Astrocyte of the cerebellum (primary cell): Measurements from ENCODE around the gene NEURL3.

Source experiments
- DNase-seq: peaks from one replicate; pipeline ENCODE4 v3.0.0-alpha.2; 2011; ENCODE audit warnings: low read depth
- H3K4me3 ChIP-seq: 2 replicates; pipeline ENCODE4 v1.5.1; 2011; ENCODE audit warnings: mild to moderate bottlenecking, low read depth, low read length, moderate library complexity
- in situ Hi-C: cut with HindIII; loops from 2 replicates; pipeline ENCODE4 v1.10.0; 2017; ENCODE audit warnings: low sequenced_read_pairs
- TF ChIP-seq, protein P1 (sequence below): IDR thresholded peaks from 2 replicates; pipeline ENCODE4 v1.5.1; 2012; ENCODE audit warnings: low read length, low read depth, moderate library complexity, mild to moderate bottlenecking; ENCODE audit errors: missing control alignments

NEURL3 gene

GRCh38 chr2:96547203-96547641, 42.1 kb upstream of the NEURL3 start:
- H3K4me3 ChIP-seq, result no peak overlapping the region
- TF ChIP-seq, protein P1, sequence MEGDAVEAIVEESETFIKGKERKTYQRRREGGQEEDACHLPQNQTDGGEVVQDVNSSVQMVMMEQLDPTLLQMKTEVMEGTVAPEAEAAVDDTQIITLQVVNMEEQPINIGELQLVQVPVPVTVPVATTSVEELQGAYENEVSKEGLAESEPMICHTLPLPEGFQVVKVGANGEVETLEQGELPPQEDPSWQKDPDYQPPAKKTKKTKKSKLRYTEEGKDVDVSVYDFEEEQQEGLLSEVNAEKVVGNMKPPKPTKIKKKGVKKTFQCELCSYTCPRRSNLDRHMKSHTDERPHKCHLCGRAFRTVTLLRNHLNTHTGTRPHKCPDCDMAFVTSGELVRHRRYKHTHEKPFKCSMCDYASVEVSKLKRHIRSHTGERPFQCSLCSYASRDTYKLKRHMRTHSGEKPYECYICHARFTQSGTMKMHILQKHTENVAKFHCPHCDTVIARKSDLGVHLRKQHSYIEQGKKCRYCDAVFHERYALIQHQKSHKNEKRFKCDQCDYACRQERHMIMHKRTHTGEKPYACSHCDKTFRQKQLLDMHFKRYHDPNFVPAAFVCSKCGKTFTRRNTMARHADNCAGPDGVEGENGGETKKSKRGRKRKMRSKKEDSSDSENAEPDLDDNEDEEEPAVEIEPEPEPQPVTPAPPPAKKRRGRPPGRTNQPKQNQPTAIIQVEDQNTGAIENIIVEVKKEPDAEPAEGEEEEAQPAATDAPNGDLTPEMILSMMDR, result no peak
- no peak for DNase-seq
- in situ Hi-C loops, result loop anchor here (25.0 kb wide), 1 partner anchor 260 kb away; no protein-coding TSS in a partner anchor

- no peak overlapping the region for H3K4me3 ChIP-seq
- in situ Hi-C loops, result loop anchor here (25.0 kb wide), 1 partner anchor 259 kb away; no protein-coding TSS in a partner anchor
- no peak for DNase-seq
- TF ChIP-seq, protein P1, result no peak
Observed at GRCh38 chr2:96546797-96547196, 41.6 kb upstream of the NEURL3 start.

DNA sequence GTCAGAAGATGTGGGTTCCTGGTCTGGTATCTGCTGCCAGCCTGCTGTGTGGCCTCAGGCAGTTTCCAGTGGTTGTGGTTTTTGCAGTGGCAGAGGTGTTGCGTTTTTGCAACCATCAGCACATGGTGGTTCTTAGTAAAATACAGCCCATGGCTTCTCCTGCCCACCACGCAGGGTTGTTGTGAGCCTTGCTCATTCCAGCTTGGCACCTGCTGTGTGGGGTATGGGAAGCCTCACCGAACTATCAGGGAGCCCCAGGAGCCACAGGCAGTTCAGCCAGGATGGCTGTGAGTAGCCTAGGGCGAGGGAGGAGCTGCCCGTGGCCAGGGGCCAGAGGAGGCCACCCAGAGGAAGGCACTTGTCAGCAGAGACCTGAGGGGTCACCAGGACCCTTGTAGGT, 41.2 kb upstream of the NEURL3 start:
- in situ Hi-C loops, result loop anchor here (25.0 kb wide), 1 partner anchor 259 kb away; no protein-coding TSS in a partner anchor
- TF ChIP-seq, protein P1, result no peak
- no peak for DNase-seq
- H3K4me3 ChIP-seq, result no peak overlapping the region

- H3K4me3 ChIP-seq, result no peak overlapping the region
- in situ Hi-C loops, result loop anchor here (25.0 kb wide), 1 partner anchor 255 kb away; no protein-coding TSS in a partner anchor
- DNase-seq, result no peak
- TF ChIP-seq, protein P1, result no peak
Observed at GRCh38 chr2:96542357-96542977, 37.3 kb upstream of the NEURL3 start.

DNA sequence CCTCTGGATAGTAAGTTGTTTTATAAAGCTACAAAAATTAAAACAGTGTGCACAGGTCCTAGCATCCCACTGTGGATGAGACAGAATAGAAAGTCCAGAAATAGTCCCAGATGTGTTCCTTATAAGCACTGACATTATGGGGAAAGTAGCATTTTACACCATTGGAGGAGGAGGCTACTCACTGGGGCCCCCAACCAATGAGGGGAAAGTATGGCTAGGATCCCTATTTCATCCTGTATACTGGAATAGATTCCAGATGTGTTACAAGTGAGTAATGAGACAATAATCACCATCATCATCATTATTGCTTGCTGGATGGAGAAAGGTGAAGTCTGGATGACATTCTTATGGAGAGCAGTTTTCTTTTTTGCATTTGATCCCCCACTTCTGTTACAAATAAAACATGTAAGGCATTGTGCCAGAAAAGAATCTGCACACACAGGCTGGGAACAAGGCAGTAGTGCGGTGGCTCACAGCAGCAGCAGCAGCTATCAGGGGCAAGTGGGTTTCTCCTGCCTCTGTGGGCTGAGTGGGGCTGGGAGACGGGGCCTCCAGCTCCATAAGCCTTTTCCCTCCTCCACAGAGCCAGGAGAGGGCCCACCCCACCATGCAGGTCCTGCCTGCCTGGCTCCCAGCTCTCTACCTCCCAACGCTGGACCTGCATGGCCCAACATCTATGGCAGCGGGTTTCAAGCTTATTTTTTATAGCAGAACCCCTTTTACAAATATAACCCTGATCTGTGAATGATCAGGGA, 36.4 kb upstream of the NEURL3 start:
- TF ChIP-seq, protein P1, result no peak
- no peak overlapping the region for H3K4me3 ChIP-seq
- DNase-seq, result no peak
- in situ Hi-C loops, result loop anchor here (25.0 kb wide), 1 partner anchor 254 kb away; no protein-coding TSS in a partner anchor

DNA sequence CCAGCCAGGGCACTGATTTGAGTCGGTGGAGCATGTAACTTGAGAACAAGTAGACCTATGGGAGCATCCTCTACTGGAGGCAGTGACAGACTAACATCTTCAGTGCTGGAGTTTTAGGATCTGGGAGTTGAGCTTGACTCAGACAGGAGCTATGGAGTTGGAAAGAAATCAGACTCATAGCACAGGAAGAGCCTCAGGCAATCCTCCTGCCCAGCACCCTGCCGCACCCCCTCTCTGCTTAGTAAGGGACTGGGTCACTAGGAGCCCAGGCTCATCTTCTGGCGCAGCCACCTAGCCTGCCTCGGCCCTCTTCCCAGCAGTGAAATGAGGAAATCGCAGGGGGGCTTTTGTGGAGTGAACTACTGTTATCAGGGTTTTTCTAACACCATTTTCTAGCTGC, 35.0 kb upstream of the NEURL3 start:
- in situ Hi-C loops, result loop anchor here (25.0 kb wide), 1 partner anchor 253 kb away; no protein-coding TSS in a partner anchor
- H3K4me3 ChIP-seq, result no peak overlapping the region
- TF ChIP-seq, protein P1, result no peak
- DNase-seq, result no peak
